NCI-H2171 treated with DMSO at 0.1 percent for 48 hours (cell line): Measurements from ENCODE around the gene CDKN3.

Experiments
- DNase-seq: peaks from one replicate; lab custom pipeline; 2025; lab: John Stamatoyannopoulos, UW

Gene CDKN3

GRCh38 chr14:54396493-54397335 lies at the start of gene CDKN3:
TSS of gene CDKN3 (plus strand) at chr14:54397007. CDS start at chr14:54397069, 62 bp downstream.
- DNase-seq, result peak; percentile 100

- no peak for DNase-seq
Observed at GRCh38 chr14:54347044-54347443, 49.8 kb upstream of the CDKN3 start.

- peak; percentile 76 for DNase-seq
Observed at GRCh38 chr14:54348001-54348611, 48.7 kb upstream of the CDKN3 start.

- no peak for DNase-seq
Observed at GRCh38 chr14:54348923-54349620, 47.7 kb upstream of the CDKN3 start.

GRCh38 chr14:54349713-54350112 lies 47.1 kb upstream of the CDKN3 start:
- no peak for DNase-seq

- no peak for DNase-seq
Observed at GRCh38 chr14:54350203-54350602, 46.6 kb upstream of the CDKN3 start.

- DNase-seq, result no peak
Observed at GRCh38 chr14:54353266-54353665, 43.5 kb upstream of the CDKN3 start.

GRCh38 chr14:54353694-54354093 lies 43.1 kb upstream of the CDKN3 start:
- DNase-seq, result no peak

GRCh38 chr14:54354096-54354495 lies 42.7 kb upstream of the CDKN3 start:
- DNase-seq, result no peak

GRCh38 chr14:54354968-54355641 lies 41.7 kb upstream of the CDKN3 start:
- DNase-seq, result no peak

- DNase-seq, result no peak
Observed at GRCh38 chr14:54355698-54356097, 41.1 kb upstream of the CDKN3 start.

- DNase-seq, result no peak
Observed at GRCh38 chr14:54356172-54356571, 40.6 kb upstream of the CDKN3 start.

GRCh38 chr14:54360667-54361066 lies 36.1 kb upstream of the CDKN3 start:
- DNase-seq, result no peak

GRCh38 chr14:54362089-54362504 lies 34.7 kb upstream of the CDKN3 start:
- DNase-seq, result no peak

- DNase-seq, result no peak
Observed at GRCh38 chr14:54362759-54363437, 33.9 kb upstream of the CDKN3 start.

- DNase-seq, result no peak
Observed at GRCh38 chr14:54364555-54365415, 32.0 kb upstream of the CDKN3 start.

- peak; percentile 20 for DNase-seq
Observed at GRCh38 chr14:54366736-54367735, 29.8 kb upstream of the CDKN3 start.

- DNase-seq, result no peak
Observed at GRCh38 chr14:54368291-54368690, 28.5 kb upstream of the CDKN3 start.

GRCh38 chr14:54369343-54369742 lies 27.5 kb upstream of the CDKN3 start:
- no peak for DNase-seq
